GM12878 (cell line): ENCODE measurements around the gene COL24A1. TPM values are rescaled to one million over a fixed set of nuclear protein-coding genes. Genes with fewer than 3 reads are reported as not detected.

Experiments used
- ETV6 ChIP-seq, 2 experiments: fragments of 450-650 bp in 1 of 2; IDR thresholded peaks in 1 of 2; conservative IDR thresholded peaks in 1 of 2; 2 replicates each; pipeline ENCODE4 v1.6.1; 2014; ENCODE audit warnings: antibody characterized with exemption in 1 of 2, borderline replicate concordance in 1 of 2, low read depth in 1 of 2, mild to moderate bottlenecking in 1 of 2, moderate library complexity in 1 of 2
- FOXM1 ChIP-seq: IDR thresholded peaks from 2 replicates; pipeline ENCODE4 v1.6.1; 2012; ENCODE audit warnings: low read depth, mild to moderate bottlenecking, inconsistent platforms, low read length, moderate library complexity
- JUND ChIP-seq: IDR thresholded peaks from 2 replicates; pipeline ENCODE4 v1.6.1; 2012; ENCODE audit warnings: low read depth, mild to moderate bottlenecking, low read length, improper control_type of control experiment, moderate library complexity
- POLR2A ChIP-seq: IDR thresholded peaks from 2 replicates; pipeline ENCODE4 v1.6.1; 2011; ENCODE audit warnings: low read depth, mild to moderate bottlenecking, low read length
- polyA plus RNA-seq, 11 experiments: library from polyadenylated mRNA; depleted of rRNA in 4 of 11; unstranded in 6 of 11; stranded (reverse) in 5 of 11; fragments of >200 nt; fragmentation: Nextera tagmentation in 4 of 11; fragmentation: Illumina TruSeq in 1 of 11; extraction: Ambion mirVana in 4 of 11; extraction: Trizol in 1 of 11; gene quantifications; 1 replicate in 1 of 11; 2 replicates in 10 of 11; pipeline versions ENCODE4 v1.2.1 to v1.2.3, GENCODE V29; 2011 to 2016; ENCODE audit warnings: inconsistent platforms in 2 of 11, missing spikeins in 2 of 11, low read depth in 1 of 11
- total RNA-seq, 4 experiments: library from RNA; depleted of rRNA in 3 of 4; stranded (reverse); fragments of >200 nt in 3 of 4; fragmentation: Illumina TruSeq in 1 of 4; extraction: Trizol in 1 of 4; gene quantifications; 2 replicates each; pipeline versions ENCODE4 v1.2.1 to v1.2.3, GENCODE V29; 2013 to 2021
- TF ChIP-seq, protein P1 (sequence below): fragments of 450-650 bp; formaldehyde crosslinking; IDR thresholded peaks from 2 replicates; pipeline ENCODE4 v1.5.0; 2022; ENCODE audit warnings: mild to moderate bottlenecking, missing genetic modification characterization
- TF ChIP-seq, protein P2 (sequence below): fragments of 450-650 bp; formaldehyde crosslinking; IDR thresholded peaks from 2 replicates; pipeline ENCODE4 v1.4.0; 2020; ENCODE audit warnings: mild to moderate bottlenecking, moderate library complexity
- TF ChIP-seq, protein P3 (sequence below): fragments of 450-650 bp; IDR thresholded peaks from 2 replicates; pipeline ENCODE4 v1.6.1; 2017; ENCODE audit warnings: mild to moderate bottlenecking, moderate library complexity

COL24A1 gene
- total and polyA plus RNA-seq, 10 of the 15 experiments (the other 5 are each of a cell fraction or from before 2014, with no cell fraction given): 0.19 to 4.1 (median 2.0) TPM

DNA sequence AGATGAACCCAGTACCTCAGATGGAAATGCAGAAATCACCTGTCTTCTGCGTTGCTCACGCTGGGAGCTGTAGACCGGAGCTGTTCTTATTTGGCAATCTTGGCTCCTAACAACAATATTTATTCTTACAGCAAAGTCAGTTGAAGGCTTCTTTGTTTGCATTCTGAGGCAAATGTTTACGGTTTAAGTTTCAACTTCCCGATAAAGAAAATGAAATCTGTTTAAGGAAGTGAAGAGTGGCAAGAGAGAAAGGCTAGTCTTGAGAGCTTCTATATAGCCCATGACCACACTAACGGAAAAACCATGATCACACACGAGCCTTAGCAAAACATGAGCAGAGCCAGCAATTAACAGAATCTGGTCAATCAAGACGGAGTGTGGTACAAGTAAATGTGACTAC, 325.7 kb downstream of the COL24A1 start (continued):
- TF ChIP-seq, protein P1, sequence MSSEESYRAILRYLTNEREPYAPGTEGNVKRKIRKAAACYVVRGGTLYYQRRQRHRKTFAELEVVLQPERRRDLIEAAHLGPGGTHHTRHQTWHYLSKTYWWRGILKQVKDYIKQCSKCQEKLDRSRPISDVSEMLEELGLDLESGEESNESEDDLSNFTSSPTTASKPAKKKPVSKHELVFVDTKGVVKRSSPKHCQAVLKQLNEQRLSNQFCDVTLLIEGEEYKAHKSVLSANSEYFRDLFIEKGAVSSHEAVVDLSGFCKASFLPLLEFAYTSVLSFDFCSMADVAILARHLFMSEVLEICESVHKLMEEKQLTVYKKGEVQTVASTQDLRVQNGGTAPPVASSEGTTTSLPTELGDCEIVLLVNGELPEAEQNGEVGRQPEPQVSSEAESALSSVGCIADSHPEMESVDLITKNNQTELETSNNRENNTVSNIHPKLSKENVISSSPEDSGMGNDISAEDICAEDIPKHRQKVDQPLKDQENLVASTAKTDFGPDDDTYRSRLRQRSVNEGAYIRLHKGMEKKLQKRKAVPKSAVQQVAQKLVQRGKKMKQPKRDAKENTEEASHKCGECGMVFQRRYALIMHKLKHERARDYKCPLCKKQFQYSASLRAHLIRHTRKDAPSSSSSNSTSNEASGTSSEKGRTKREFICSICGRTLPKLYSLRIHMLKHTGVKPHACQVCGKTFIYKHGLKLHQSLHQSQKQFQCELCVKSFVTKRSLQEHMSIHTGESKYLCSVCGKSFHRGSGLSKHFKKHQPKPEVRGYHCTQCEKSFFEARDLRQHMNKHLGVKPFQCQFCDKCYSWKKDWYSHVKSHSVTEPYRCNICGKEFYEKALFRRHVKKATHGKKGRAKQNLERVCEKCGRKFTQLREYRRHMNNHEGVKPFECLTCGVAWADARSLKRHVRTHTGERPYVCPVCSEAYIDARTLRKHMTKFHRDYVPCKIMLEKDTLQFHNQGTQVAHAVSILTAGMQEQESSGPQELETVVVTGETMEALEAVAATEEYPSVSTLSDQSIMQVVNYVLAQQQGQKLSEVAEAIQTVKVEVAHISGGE (CRISPR knock-in tag): no peak
- no peak for TF ChIP-seq JUND
- TF ChIP-seq POLR2A: no peak
- TF ChIP-seq, protein P2, sequence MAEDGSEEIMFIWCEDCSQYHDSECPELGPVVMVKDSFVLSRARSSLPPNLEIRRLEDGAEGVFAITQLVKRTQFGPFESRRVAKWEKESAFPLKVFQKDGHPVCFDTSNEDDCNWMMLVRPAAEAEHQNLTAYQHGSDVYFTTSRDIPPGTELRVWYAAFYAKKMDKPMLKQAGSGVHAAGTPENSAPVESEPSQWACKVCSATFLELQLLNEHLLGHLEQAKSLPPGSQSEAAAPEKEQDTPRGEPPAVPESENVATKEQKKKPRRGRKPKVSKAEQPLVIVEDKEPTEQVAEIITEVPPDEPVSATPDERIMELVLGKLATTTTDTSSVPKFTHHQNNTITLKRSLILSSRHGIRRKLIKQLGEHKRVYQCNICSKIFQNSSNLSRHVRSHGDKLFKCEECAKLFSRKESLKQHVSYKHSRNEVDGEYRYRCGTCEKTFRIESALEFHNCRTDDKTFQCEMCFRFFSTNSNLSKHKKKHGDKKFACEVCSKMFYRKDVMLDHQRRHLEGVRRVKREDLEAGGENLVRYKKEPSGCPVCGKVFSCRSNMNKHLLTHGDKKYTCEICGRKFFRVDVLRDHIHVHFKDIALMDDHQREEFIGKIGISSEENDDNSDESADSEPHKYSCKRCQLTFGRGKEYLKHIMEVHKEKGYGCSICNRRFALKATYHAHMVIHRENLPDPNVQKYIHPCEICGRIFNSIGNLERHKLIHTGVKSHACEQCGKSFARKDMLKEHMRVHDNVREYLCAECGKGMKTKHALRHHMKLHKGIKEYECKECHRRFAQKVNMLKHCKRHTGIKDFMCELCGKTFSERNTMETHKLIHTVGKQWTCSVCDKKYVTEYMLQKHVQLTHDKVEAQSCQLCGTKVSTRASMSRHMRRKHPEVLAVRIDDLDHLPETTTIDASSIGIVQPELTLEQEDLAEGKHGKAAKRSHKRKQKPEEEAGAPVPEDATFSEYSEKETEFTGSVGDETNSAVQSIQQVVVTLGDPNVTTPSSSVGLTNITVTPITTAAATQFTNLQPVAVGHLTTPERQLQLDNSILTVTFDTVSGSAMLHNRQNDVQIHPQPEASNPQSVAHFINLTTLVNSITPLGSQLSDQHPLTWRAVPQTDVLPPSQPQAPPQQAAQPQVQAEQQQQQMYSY (CRISPR knock-in tag): no peak
- no peak for TF ChIP-seq FOXM1
- TF ChIP-seq, protein P3, sequence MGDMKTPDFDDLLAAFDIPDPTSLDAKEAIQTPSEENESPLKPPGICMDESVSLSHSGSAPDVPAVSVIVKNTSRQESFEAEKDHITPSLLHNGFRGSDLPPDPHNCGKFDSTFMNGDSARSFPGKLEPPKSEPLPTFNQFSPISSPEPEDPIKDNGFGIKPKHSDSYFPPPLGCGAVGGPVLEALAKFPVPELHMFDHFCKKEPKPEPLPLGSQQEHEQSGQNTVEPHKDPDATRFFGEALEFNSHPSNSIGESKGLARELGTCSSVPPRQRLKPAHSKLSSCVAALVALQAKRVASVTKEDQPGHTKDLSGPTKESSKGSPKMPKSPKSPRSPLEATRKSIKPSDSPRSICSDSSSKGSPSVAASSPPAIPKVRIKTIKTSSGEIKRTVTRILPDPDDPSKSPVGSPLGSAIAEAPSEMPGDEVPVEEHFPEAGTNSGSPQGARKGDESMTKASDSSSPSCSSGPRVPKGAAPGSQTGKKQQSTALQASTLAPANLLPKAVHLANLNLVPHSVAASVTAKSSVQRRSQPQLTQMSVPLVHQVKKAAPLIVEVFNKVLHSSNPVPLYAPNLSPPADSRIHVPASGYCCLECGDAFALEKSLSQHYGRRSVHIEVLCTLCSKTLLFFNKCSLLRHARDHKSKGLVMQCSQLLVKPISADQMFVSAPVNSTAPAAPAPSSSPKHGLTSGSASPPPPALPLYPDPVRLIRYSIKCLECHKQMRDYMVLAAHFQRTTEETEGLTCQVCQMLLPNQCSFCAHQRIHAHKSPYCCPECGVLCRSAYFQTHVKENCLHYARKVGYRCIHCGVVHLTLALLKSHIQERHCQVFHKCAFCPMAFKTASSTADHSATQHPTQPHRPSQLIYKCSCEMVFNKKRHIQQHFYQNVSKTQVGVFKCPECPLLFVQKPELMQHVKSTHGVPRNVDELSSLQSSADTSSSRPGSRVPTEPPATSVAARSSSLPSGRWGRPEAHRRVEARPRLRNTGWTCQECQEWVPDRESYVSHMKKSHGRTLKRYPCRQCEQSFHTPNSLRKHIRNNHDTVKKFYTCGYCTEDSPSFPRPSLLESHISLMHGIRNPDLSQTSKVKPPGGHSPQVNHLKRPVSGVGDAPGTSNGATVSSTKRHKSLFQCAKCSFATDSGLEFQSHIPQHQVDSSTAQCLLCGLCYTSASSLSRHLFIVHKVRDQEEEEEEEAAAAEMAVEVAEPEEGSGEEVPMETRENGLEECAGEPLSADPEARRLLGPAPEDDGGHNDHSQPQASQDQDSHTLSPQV: no peak
- no peak for TF ChIP-seq ETV6 (conservative IDR thresholded peaks at IDR 0.05 in 1 of 2, IDR thresholded peaks at IDR 0.05 in 1 of 2; ENCODE audit: borderline replicate concordance in 1 of 2, low read depth in 1 of 2)
